ENCODE results near the gene LPGAT1.

DNA sequence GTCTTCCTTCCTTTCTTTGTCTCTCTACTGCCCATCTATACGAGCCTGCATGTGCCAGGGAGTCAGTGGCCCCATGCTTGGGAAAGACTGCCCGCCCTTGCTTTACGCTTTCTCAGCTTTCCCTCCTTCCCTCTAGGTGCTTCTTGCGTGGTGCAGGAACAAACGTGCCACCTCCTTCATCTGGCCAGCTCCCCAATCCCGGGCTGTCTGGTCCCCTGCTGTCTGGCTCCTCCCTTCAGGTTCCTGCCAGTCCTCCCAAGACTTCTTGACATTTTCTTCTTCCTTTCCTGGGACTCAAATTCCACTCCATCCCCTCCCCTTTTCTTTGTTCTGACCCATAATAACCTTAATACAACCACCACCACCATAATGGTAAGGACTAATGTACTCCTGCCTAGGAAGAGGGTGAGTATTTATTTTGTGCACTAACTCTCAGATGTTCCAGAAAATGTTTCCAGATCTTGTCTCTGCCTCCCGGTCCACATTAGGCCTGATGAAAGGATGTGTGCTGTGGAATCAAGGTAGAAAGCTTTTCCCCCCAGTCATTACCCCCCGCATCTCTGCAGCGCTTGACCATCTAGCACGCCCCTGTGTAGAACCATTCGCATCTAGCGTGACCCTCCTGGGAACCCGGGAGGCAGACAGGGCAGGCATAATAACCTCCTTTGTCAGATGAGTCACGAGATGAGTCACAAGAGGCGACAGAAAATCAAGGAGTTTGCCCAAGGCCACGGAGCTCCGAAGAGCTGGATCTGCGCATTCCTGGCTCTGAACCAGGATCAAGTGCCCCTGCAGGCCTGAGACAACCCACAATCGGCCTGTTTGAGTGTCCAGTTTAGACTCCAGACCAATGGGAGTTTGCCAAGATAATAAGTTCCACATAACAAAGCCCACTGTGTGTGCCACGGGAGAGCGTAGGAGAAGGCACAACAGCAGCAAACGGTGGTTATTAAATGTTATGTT, 95.1 kb downstream of the LPGAT1 start:
- TF ChIP-seq, protein P1, sequence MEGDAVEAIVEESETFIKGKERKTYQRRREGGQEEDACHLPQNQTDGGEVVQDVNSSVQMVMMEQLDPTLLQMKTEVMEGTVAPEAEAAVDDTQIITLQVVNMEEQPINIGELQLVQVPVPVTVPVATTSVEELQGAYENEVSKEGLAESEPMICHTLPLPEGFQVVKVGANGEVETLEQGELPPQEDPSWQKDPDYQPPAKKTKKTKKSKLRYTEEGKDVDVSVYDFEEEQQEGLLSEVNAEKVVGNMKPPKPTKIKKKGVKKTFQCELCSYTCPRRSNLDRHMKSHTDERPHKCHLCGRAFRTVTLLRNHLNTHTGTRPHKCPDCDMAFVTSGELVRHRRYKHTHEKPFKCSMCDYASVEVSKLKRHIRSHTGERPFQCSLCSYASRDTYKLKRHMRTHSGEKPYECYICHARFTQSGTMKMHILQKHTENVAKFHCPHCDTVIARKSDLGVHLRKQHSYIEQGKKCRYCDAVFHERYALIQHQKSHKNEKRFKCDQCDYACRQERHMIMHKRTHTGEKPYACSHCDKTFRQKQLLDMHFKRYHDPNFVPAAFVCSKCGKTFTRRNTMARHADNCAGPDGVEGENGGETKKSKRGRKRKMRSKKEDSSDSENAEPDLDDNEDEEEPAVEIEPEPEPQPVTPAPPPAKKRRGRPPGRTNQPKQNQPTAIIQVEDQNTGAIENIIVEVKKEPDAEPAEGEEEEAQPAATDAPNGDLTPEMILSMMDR (IDR thresholded peaks at IDR 0.05): no peak
- no peak for TF ChIP-seq POLR2A (IDR thresholded peaks at IDR 0.05)

Data from lower leg skin (tissue), 3 donors.